SU-DHL-6 (cell line): ENCODE measurements around the gene DELE1.

Source experiments
- H2AFZ ChIP-seq: fragments of 200-600 bp; sonication (generic); 2 replicates; pipeline ENCODE4 v1.6.1; 2014; ENCODE audit warnings: low read depth, mild to moderate bottlenecking, moderate library complexity, mixed read lengths, antibody characterized with exemption, low read length; ENCODE audit not compliant: severe bottlenecking
- H3F3A ChIP-seq: fragments of 200-600 bp; shearing (Covaris generic); 2 replicates; pipeline ENCODE4 v1.6.0; 2016; ENCODE audit warnings: antibody characterized with exemption, mild to moderate bottlenecking; ENCODE audit not compliant: insufficient read depth
- H3K27ac ChIP-seq: fragments of 200-600 bp; sonication (generic); 2 replicates; pipeline ENCODE4 v1.5.1; 2016; ENCODE audit warnings: low read depth, mild to moderate bottlenecking, low read length, moderate library complexity, mixed read lengths
- H3K27me3 ChIP-seq: fragments of 200-600 bp; sonication (generic), shearing (Covaris generic); 2 replicates; pipeline ENCODE4 v1.6.0; 2014; ENCODE audit warnings: mild to moderate bottlenecking, low read length
- H3K36me3 ChIP-seq: fragments of 200-600 bp; sonication (generic); 2 replicates; pipeline ENCODE4 v1.6.1; 2014; ENCODE audit warnings: mild to moderate bottlenecking, low read length, mixed read lengths
- H3K4me2 ChIP-seq: fragments of 300-600, 200-600 bp; shearing (Covaris generic), sonication (generic); 2 replicates; pipeline ENCODE4 v1.6.0; 2014; ENCODE audit warnings: low read length, low read depth, mild to moderate bottlenecking; ENCODE audit not compliant: poor library complexity, severe bottlenecking
- H3K4me3 ChIP-seq: fragments of 200-600 bp; sonication (generic); 2 replicates; pipeline ENCODE4 v1.5.1; 2014; ENCODE audit warnings: antibody characterized with exemption, low read length, mild to moderate bottlenecking, mixed read lengths; ENCODE audit not compliant: insufficient read depth, poor library complexity, severe bottlenecking
- H3K79me2 ChIP-seq: fragments of 200-600 bp; sonication (generic); 2 replicates; pipeline ENCODE4 v1.6.1; 2014; ENCODE audit warnings: mild to moderate bottlenecking, low read length, moderate library complexity; ENCODE audit not compliant: insufficient read depth
- H3K9ac ChIP-seq: fragments of 200-600 bp; sonication (generic); 2 replicates; pipeline ENCODE4 v1.7.0; 2014; ENCODE audit warnings: mild to moderate bottlenecking, low read length
- H3K9me2 ChIP-seq: fragments of 200-600 bp; sonication (generic); replicated peaks from 2 replicates; pipeline ENCODE4 v1.6.1; 2014; ENCODE audit warnings: low read length; ENCODE audit not compliant: insufficient read depth
- H3K9me3 ChIP-seq: fragments of 200-600 bp; sonication (generic); 2 replicates; pipeline ENCODE4 v1.6.1; 2014; ENCODE audit warnings: low read length, mixed read lengths; ENCODE audit not compliant: insufficient read depth
- H4K20me1 ChIP-seq: fragments of 200-600 bp; sonication (generic); 2 replicates; pipeline ENCODE4 v1.6.1; 2014; ENCODE audit warnings: low read depth, mild to moderate bottlenecking, antibody characterized with exemption, low read length, moderate library complexity, mixed read lengths
- EZH2phosphoT487 ChIP-seq: fragments of 200-600 bp; sonication (generic), shearing (Covaris generic); conservative IDR thresholded peaks from 2 replicates; pipeline ENCODE4 v1.6.1; 2018; ENCODE audit warnings: mild to moderate bottlenecking, antibody characterized with exemption, low read length, moderate library complexity, mixed read lengths
- TF ChIP-seq, protein P1 (sequence below): fragments of 200-600 bp; sonication (generic); IDR thresholded peaks from one replicate; pipeline ENCODE4 v1.5.1; 2017; ENCODE audit warnings: antibody characterized with exemption, mild to moderate bottlenecking, low read length, moderate library complexity; ENCODE audit not compliant: insufficient read depth, poor library complexity, severe bottlenecking

Gene DELE1

DNA sequence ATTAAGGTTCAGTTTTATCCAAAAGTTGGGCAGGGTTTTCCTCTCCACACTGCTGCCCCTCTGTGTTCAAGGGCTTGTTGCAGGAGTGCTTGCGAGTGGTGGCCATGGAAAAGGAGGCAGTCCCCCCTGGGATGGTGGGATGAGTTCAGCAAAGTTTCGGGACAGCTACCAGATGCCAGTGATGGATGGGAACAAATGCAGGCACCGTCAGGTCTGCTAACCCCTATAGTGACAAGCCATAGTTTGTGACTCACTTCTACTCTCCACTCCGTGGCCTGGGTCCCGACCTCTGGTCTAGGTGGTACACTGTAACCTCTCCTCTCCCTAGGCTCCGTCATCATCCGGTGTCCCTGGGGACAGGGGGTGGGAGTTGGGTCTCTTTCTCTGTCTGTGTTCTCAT is 41.4 kb downstream of the DELE1 start:
- Histone ChIP-seq H3K4me3 (no peak overlapping the region), H3F3A (peaks cover 12% of the 10 kb centered on the region; the same call in 1 of the 2 replicates), H3K79me2 (peaks cover 4% of the 10 kb centered on the region; the same call in 1 of the 2 replicates), H3K9ac (no peak overlapping the region), H3K4me2 (no peak overlapping the region), H4K20me1 (no peaks in the 10 kb centered on the region), H3K9me3 (no peaks in the 10 kb centered on the region), H3K27me3 (no peaks in the 10 kb centered on the region), H3K9me2 (no peaks in the 10 kb centered on the region), H3K27ac (no peak overlapping the region), H2AFZ (no peak overlapping the region), H3K36me3 (no peaks in the 10 kb centered on the region)
- TF ChIP-seq EZH2phosphoT487: no peak
- TF ChIP-seq, protein P1, sequence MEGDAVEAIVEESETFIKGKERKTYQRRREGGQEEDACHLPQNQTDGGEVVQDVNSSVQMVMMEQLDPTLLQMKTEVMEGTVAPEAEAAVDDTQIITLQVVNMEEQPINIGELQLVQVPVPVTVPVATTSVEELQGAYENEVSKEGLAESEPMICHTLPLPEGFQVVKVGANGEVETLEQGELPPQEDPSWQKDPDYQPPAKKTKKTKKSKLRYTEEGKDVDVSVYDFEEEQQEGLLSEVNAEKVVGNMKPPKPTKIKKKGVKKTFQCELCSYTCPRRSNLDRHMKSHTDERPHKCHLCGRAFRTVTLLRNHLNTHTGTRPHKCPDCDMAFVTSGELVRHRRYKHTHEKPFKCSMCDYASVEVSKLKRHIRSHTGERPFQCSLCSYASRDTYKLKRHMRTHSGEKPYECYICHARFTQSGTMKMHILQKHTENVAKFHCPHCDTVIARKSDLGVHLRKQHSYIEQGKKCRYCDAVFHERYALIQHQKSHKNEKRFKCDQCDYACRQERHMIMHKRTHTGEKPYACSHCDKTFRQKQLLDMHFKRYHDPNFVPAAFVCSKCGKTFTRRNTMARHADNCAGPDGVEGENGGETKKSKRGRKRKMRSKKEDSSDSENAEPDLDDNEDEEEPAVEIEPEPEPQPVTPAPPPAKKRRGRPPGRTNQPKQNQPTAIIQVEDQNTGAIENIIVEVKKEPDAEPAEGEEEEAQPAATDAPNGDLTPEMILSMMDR: no peak

DNA sequence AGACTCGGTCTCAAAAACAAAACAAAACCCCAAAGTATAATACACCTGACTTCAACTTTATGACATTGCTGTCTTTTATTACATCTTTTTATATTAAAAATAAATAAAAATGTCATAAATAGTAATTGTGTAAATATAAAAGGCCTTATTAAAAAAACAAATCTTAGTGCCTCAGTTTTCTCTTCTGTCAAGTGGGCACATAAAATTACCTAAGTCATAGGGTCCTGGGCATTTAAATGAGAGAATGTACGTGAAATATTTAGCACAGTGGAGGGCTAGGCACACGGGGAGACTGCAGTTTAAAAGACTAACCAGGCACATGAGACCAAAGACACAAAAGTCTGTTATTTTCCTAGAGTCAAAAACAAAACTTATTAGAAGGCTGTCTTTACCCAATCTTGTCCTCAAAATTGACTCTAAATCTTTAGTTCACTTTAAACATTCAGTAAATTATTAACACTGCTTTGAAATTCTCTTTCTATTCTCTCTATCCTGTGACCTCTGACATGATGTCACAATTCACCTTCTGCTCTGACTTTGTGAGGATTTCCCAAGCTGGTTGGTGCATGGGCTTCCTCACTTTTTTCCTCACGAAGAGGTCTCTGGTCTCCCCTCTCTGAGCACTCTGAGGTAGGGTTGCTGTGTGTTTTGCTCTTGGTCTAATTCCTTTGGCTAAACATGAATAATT is 42.7 kb downstream of the DELE1 start:
- no peaks in the 10 kb centered on the region for H3K9me3 ChIP-seq
- H2AFZ ChIP-seq: no peak overlapping the region
- no peaks in the 10 kb centered on the region for H3K9me2 ChIP-seq
- H4K20me1 ChIP-seq: no peaks in the 10 kb centered on the region
- H3K9ac ChIP-seq: no peak overlapping the region
- no peak overlapping the region for H3K4me3 ChIP-seq
- no peaks in the 10 kb centered on the region for H3K36me3 ChIP-seq
- TF ChIP-seq, protein P1: no peak
- no peak for TF ChIP-seq EZH2phosphoT487
- H3K27me3 ChIP-seq: no peaks in the 10 kb centered on the region
- H3F3A ChIP-seq: peaks cover 22% of the 10 kb centered on the region; the same call in 1 of the 2 replicates
- no peak overlapping the region for H3K27ac ChIP-seq
- H3K4me2 ChIP-seq: no peak overlapping the region
- H3K79me2 ChIP-seq: peaks cover 5% of the 10 kb centered on the region; the same call in 1 of the 2 replicates

DNA sequence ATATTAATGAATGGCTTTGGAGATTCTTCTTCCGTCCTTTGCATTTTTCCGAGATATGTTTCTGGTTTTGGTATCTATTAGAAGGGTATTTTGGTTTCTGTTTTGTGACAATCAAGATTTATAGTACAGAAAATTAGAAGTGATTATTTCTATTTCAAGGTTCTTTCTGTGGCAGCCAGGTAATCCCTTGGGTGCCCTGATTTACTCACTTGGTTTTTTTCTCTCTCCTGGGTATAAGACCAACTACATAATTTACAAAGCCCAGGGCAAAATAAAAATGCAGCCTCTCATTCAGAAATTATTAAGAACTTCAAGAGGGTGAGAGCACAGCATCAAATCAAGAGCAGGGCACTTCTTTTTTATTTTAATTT is 43.3 kb downstream of the DELE1 start:
- H3K9me2 ChIP-seq: no peaks in the 10 kb centered on the region
- no peaks in the 10 kb centered on the region for H3K27me3 ChIP-seq
- no peak overlapping the region for H3K4me3 ChIP-seq
- H3K27ac ChIP-seq: no peak overlapping the region
- no peaks in the 10 kb centered on the region for H3K9me3 ChIP-seq
- no peak overlapping the region for H3K4me2 ChIP-seq
- H4K20me1 ChIP-seq: no peaks in the 10 kb centered on the region
- peaks cover 5% of the 10 kb centered on the region; the same call in 1 of the 2 replicates for H3K79me2 ChIP-seq
- no peaks in the 10 kb centered on the region for H3K36me3 ChIP-seq
- no peak overlapping the region for H3K9ac ChIP-seq
- peaks cover 22% of the 10 kb centered on the region; the same call in 1 of the 2 replicates for H3F3A ChIP-seq
- H2AFZ ChIP-seq: no peak overlapping the region
- no peak for TF ChIP-seq EZH2phosphoT487
- TF ChIP-seq, protein P1: no peak
